GM21526 (cell line): ENCODE data around the gene DENND2A.
"Not testable (repeated sequence)": the region's sequence is repeated elsewhere in the genome, so short reads cannot be mapped to it uniquely, and the experiment has no call there.

ENCODE experiments used
- ATAC-seq: cut with Tn5 transposase; IDR thresholded peaks from one replicate; pipeline ENCODE4 v1.9.1; 2021; ENCODE audit warnings: moderate library complexity; ENCODE audit not compliant: unreplicated experiment, low FRiP score

Gene DENND2A

GRCh38 chr7:140649556-140650205, 9.1 kb upstream of the DENND2A start:
- ATAC-seq = no peak

GRCh38 chr7:140646931-140647647, 6.5 kb upstream of the DENND2A start:
- peak; percentile 77 for ATAC-seq

GRCh38 chr7:140645166-140645900, 4.7 kb upstream of the DENND2A start:
- no peak for ATAC-seq

GRCh38 chr7:140644761-140645160, 4.1 kb upstream of the DENND2A start:
- ATAC-seq = not testable (repeated sequence)

GRCh38 chr7:140643416-140643815, 2.8 kb upstream of the DENND2A start:
- ATAC-seq = no peak

- ATAC-seq = no peak
These were observed 1.0 kb upstream of the DENND2A start for GRCh38 chr7:140641524-140642195.

GRCh38 chr7:140640060-140640637, 464 bp downstream of the DENND2A start:
- ATAC-seq = no peak

GRCh38 chr7:140639366-140640053, 1.1 kb downstream of the DENND2A start:
- no peak for ATAC-seq

GRCh38 chr7:140638173-140638791, 2.3 kb downstream of the DENND2A start:
- ATAC-seq = no peak

- no peak for ATAC-seq
These were observed 3.2 kb downstream of the DENND2A start for GRCh38 chr7:140637400-140637799.

GRCh38 chr7:140635816-140636215, 4.8 kb downstream of the DENND2A start:
- no peak for ATAC-seq

- ATAC-seq = no peak
These were observed 5.3 kb downstream of the DENND2A start for GRCh38 chr7:140635345-140635744.

GRCh38 chr7:140631602-140632001, 9.0 kb downstream of the DENND2A start:
- ATAC-seq = no peak

GRCh38 chr7:140631021-140631420, 9.6 kb downstream of the DENND2A start:
- ATAC-seq = no peak

- no peak for ATAC-seq
These were observed 14.4 kb downstream of the DENND2A start for GRCh38 chr7:140625908-140626868.

- not testable (repeated sequence) for ATAC-seq
These were observed 15.4 kb downstream of the DENND2A start for GRCh38 chr7:140625192-140625558.

- no peak for ATAC-seq
These were observed 16.0 kb downstream of the DENND2A start for GRCh38 chr7:140624392-140625191.

- ATAC-seq = no peak
These were observed 16.6 kb downstream of the DENND2A start for GRCh38 chr7:140623980-140624379.
